ENCODE results near the gene FAM131A. TPM values are rescaled to one million over a fixed set of nuclear protein-coding genes. Genes with fewer than 3 reads are reported as not detected.

The FAM131A gene
- polyA plus RNA-seq, 1 donor (not counting 4 experiments of a cell fraction or from before 2014, with no cell fraction given): 10.8 TPM

DNA sequence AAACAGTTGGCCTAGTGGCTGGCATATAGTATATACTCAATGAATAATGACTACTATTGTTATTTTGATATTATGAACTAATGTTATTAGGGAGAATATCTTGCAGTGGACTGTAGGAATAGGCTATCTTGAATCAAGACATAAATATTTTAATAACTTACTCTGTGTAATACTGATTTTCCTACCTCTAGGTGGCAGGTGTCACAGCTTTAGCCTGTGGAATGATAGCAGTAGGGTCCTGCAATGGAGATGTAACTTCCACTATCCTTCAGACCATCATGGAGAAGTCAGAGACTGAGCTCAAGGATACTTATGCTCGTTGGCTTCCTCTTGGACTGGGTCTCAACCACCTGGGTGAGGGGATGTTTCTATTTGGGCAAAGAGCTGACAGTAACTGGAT is 31.8 kb upstream of the FAM131A start:
- DNase-seq (ENCODE audit: low read depth, low spot score): no peak
- H3K9me3 ChIP-seq (ENCODE audit: control insufficient read depth, low read depth, low read length): no peaks in the 10 kb centered on the region
- TF ChIP-seq, protein P1, sequence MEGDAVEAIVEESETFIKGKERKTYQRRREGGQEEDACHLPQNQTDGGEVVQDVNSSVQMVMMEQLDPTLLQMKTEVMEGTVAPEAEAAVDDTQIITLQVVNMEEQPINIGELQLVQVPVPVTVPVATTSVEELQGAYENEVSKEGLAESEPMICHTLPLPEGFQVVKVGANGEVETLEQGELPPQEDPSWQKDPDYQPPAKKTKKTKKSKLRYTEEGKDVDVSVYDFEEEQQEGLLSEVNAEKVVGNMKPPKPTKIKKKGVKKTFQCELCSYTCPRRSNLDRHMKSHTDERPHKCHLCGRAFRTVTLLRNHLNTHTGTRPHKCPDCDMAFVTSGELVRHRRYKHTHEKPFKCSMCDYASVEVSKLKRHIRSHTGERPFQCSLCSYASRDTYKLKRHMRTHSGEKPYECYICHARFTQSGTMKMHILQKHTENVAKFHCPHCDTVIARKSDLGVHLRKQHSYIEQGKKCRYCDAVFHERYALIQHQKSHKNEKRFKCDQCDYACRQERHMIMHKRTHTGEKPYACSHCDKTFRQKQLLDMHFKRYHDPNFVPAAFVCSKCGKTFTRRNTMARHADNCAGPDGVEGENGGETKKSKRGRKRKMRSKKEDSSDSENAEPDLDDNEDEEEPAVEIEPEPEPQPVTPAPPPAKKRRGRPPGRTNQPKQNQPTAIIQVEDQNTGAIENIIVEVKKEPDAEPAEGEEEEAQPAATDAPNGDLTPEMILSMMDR (optimal IDR thresholded peaks at IDR 0.05 in 1 of 3, IDR thresholded peaks at IDR 0.05 in 1 of 3, conservative IDR thresholded peaks at IDR 0.05 in 1 of 3; ENCODE audit: extremely low read depth in 1 of 3, insufficient read depth in 2 of 3, low read length in 3 of 3): peak in 2 of 3 experiments; percentile 9 to 48
- no peak for TF ChIP-seq EZH2 (IDR thresholded peaks at IDR 0.05; ENCODE audit: low read length)
- H3K79me2 ChIP-seq (ENCODE audit: control insufficient read depth, insufficient read depth, low read length): peaks cover 53% of the 10 kb centered on the region
- peaks cover 13% of the 10 kb centered on the region for H4K20me1 ChIP-seq (ENCODE audit: control insufficient read depth, extremely low read depth, insufficient read depth, low read length)
- no peaks in the 10 kb centered on the region for H3K27me3 ChIP-seq (ENCODE audit: control insufficient read depth, extremely low read depth, insufficient read depth, low read length)
- H3K4me2 ChIP-seq (ENCODE audit: control insufficient read depth, extremely low read depth, insufficient read depth, low read depth, low read length): no peak overlapping the region
- peaks cover 61 to 72% of the 10 kb centered on the region in 2 experiments for H3K36me3 ChIP-seq (ENCODE audit: control insufficient read depth in 2 of 2, extremely low read depth in 1 of 2, insufficient read depth in 2 of 2, low read length in 2 of 2)
- no peak overlapping the region for H3K4me3 ChIP-seq (ENCODE audit: control insufficient read depth in 2 of 3, extremely low read depth in 1 of 3, insufficient read depth in 2 of 3, low read depth in 1 of 3, low read length in 3 of 3)
- H3K9ac ChIP-seq (ENCODE audit: control insufficient read depth, extremely low read depth, insufficient read depth, low read length): no peak overlapping the region
- H3K4me1 ChIP-seq (ENCODE audit: control insufficient read depth, extremely low read depth, insufficient read depth, low read length): peaks cover 4% of the 10 kb centered on the region
- H3K9me1 ChIP-seq (ENCODE audit: control insufficient read depth, extremely low read depth, insufficient read depth, low read length): no peaks in the 10 kb centered on the region
- FAIRE-seq: no peak
- no peak overlapping the region for H3K27ac ChIP-seq (ENCODE audit: control insufficient read depth, insufficient read depth, low read length)
- dilution Hi-C loops (cut with MboI; ENCODE audit: extremely low pct_ligation_motif_present, low sequenced_read_pairs): no loop called here
- no peak overlapping the region for H2AFZ ChIP-seq (ENCODE audit: control insufficient read depth, low read length)

- peaks cover 45% of the 10 kb centered on the region for H3K79me2 ChIP-seq (ENCODE audit: control insufficient read depth, insufficient read depth, low read length)
- no peaks in the 10 kb centered on the region for H3K4me1 ChIP-seq (ENCODE audit: control insufficient read depth, extremely low read depth, insufficient read depth, low read length)
- H3K27ac ChIP-seq (ENCODE audit: control insufficient read depth, insufficient read depth, low read length): no peak overlapping the region
- H3K9ac ChIP-seq (ENCODE audit: control insufficient read depth, extremely low read depth, insufficient read depth, low read length): no peak overlapping the region
- peaks cover 59 to 66% of the 10 kb centered on the region in 2 experiments for H3K36me3 ChIP-seq (ENCODE audit: control insufficient read depth in 2 of 2, extremely low read depth in 1 of 2, insufficient read depth in 2 of 2, low read length in 2 of 2)
- H3K4me2 ChIP-seq (ENCODE audit: control insufficient read depth, extremely low read depth, insufficient read depth, low read depth, low read length): no peak overlapping the region
- H3K27me3 ChIP-seq (ENCODE audit: control insufficient read depth, extremely low read depth, insufficient read depth, low read length): no peaks in the 10 kb centered on the region
- no peaks in the 10 kb centered on the region for H3K9me3 ChIP-seq (ENCODE audit: control insufficient read depth, low read depth, low read length)
- TF ChIP-seq EZH2 (IDR thresholded peaks at IDR 0.05; ENCODE audit: low read length): no peak
- TF ChIP-seq, protein P1 (optimal IDR thresholded peaks at IDR 0.05 in 1 of 3, IDR thresholded peaks at IDR 0.05 in 1 of 3, conservative IDR thresholded peaks at IDR 0.05 in 1 of 3; ENCODE audit: extremely low read depth in 1 of 3, insufficient read depth in 2 of 3, low read length in 3 of 3): no peak
- dilution Hi-C loops (cut with MboI; ENCODE audit: extremely low pct_ligation_motif_present, low sequenced_read_pairs): no loop called here
- no peak overlapping the region for H2AFZ ChIP-seq (ENCODE audit: control insufficient read depth, low read length)
- H3K9me1 ChIP-seq (ENCODE audit: control insufficient read depth, extremely low read depth, insufficient read depth, low read length): no peaks in the 10 kb centered on the region
- FAIRE-seq (no peak), DNase-seq (ENCODE audit: low read depth, low spot score) (no peak)
- peaks cover 13% of the 10 kb centered on the region for H4K20me1 ChIP-seq (ENCODE audit: control insufficient read depth, extremely low read depth, insufficient read depth, low read length)
- no peak overlapping the region for H3K4me3 ChIP-seq (ENCODE audit: control insufficient read depth in 2 of 3, extremely low read depth in 1 of 3, insufficient read depth in 2 of 3, low read depth in 1 of 3, low read length in 3 of 3)
These were observed 30.9 kb upstream of the FAM131A start for GRCh38 chr3:184306341-184306972.
